ENCODE measurements around the gene NCOA1.

- TF ChIP-seq CTCF (IDR thresholded peaks at IDR 0.05; ENCODE audit: poor library complexity) (no peak), EZH2 (IDR thresholded peaks at IDR 0.05; ENCODE audit: borderline replicate concordance) (no peak)
Measured at GRCh38 chr2:24797644-24798043, 306.6 kb downstream of the NCOA1 start.
